GM21528 (cell line): ENCODE data around the gene CDH23.

Experiments used
- ATAC-seq: cut with Tn5 transposase; IDR thresholded peaks from one replicate; pipeline ENCODE4 v1.9.1; 2021; ENCODE audit warnings: mild to moderate bottlenecking, moderate library complexity; ENCODE audit not compliant: unreplicated experiment, low FRiP score

CDH23 gene

DNA sequence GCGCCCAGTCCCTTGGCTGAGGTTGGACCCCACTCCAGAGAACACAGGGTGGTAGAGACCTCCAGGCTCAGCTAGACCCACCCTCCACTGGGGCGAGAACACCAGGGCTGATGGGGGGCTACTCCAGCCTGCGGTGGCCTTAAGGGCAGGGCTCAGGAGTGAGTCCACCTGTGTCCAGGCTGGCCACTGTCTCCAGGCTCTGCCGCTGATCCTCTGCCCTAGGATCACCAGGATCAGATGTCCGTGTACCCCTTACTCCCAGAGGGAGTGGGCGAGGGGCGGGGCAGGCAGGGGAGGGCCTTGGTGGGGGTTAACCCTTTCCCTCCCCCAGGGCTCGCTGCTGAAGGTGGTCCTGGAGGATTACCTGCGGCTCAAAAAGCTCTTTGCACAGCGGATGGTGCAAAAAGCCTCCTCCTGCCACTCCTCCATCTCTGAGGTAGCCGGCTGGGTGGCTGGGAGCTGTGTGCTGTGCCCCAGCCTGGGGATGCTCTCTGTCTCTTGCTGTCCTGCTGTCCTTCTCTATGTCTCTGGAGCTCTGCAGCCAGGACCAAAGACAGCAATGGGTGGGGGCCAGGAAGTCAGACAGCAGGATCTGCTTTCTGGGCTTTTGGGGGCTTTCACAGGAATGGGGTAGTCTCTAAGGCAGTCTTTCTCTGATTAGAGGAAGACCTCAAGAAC is 416.3 kb downstream of the CDH23 start:
- ATAC-seq, result no peak

- ATAC-seq, result no peak
Observed at GRCh38 chr10:71814922-71815411, 418.2 kb downstream of the CDH23 start.

DNA sequence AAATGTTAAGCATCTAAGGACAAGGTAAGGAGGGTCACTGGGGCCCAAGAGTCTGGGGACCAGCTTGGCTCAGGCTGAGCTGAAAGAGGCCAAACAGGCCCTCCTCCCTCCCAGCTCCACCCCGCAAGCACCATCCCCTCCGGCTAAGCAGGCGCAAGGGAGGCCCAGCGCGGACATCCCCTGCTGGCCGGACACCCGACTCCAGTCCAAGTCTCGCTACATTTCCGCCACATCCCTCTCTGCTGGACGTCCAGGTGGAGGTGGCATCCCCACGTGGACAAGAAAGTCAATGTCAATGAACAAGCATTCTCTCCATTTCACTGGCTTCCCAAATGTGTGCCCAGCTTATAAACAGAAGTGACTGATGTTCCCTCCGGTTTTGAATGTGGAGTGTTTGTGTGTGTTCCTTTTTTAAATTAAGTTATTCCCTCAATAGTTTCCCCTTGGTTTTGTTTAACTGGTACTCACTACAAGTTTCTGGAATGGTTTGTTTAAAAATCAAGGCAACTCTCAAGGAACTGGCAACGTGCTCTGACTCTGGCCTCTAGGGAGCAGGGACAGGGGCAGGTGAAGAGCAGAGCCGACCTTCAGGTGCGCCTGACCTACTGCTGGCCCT is 418.9 kb downstream of the CDH23 start:
- no peak for ATAC-seq

DNA sequence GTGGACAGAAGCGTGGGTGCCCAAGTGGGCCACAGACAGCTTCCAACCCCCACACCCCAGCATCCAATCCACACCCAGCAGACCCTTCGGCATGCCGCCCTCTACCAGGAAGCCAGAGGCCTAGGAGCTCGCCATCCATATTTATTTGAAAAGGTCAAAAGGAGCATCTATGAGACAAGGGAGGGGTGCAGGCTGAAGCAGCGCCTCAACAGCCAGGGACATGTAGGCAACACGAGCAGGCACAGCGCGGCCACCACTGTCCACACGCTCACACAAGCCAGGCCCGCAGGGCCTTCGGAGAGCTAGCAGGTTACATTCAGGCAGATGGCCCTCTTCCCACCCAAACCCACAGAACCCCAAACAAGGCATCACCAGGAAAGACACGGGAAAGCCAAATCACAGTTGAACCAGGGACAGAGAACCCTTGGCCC is 419.7 kb downstream of the CDH23 start:
- no peak for ATAC-seq

GRCh38 chr10:71816936-71817618 is 420.4 kb downstream of the CDH23 start:
- no peak for ATAC-seq

- ATAC-seq, result no peak
Observed at GRCh38 chr10:71817831-71818655, 421.3 kb downstream of the CDH23 start.

- no peak for ATAC-seq
Observed at GRCh38 chr10:71818674-71819260, 422.0 kb downstream of the CDH23 start.

DNA sequence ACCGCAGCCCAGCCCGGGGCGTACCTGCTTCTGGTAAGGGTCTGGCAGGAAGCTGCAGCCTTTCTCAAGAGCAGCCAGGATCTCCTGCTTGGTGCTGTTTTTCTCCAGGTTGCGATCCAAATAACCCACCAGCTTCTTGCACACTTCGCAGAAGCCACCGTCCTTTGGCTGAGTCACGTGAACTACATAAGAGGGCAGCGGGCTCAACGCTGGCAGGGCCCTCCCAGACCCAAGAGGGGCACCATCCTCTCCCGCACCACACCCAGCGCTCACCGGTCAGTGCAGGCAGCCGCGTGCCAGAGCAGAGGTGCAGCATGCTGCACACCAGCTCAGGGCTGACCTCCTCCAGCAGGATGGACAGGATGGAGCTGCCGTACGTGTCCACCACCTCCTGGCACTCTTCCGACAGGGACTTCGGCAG is 422.7 kb downstream of the CDH23 start:
- ATAC-seq, result no peak

GRCh38 chr10:71819985-71820384 is 423.3 kb downstream of the CDH23 start:
- no peak for ATAC-seq

DNA sequence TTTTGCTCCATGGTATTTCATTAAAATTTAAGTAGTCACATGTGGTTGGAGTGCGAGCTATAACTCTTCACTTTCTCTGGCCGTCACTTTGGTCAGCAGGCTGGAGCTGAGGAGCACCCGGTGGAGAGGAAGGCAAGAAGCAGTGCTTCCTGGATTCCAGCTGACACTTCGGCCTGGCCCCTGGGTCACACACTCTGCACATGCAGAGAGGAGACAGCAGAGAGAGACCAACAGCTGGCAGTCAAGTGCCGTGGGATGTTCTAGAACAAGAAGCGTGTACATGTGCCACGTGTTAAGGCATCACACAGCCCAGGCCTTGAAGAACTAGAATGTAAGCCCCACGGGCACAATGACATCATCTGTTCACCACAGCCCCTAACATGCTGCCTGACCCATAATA is 424.2 kb downstream of the CDH23 start:
- no peak for ATAC-seq

GRCh38 chr10:71821909-71822763 is 425.4 kb downstream of the CDH23 start:
- ATAC-seq, result no peak

DNA sequence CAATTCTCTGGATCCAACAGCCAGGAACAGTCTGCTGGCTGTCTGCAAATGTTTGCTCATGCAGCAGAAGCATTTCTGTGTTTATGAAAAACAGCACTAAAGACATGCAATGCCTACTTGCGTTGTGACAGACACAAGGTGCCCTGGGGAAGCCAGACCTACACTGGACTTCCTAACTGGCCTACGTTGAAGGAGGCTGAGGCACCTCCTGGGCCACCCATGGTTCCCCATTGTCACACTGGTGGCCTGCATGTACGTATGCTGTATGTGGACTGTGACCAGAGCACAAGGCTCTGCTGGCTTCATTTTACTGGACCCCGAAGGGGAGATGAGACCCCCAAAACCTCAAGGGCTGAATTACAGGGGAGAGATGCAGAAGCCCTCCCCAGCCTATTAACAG is 426.6 kb downstream of the CDH23 start:
- no peak for ATAC-seq

- ATAC-seq, result no peak
Observed at GRCh38 chr10:71824333-71824732, 427.6 kb downstream of the CDH23 start.

DNA sequence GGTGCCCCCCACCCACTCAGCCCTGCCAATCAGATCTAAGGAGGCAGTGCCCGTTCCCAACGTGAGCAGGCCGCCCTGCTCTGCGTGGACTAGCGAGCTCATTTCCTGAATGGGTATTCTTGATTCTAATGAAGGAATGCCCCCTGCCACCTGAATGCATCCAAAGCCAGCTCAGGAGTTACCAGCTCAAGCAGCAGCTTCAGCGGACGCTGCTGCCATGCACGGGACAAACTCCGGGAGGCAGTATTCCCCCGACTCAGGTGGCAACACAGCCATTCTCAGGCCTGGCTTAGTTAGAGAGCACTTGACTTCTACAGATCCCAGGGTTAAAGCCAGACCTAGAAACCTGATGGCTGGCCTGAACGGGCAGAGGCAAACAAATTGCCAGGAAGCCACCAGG is 428.5 kb downstream of the CDH23 start:
- ATAC-seq, result no peak

DNA sequence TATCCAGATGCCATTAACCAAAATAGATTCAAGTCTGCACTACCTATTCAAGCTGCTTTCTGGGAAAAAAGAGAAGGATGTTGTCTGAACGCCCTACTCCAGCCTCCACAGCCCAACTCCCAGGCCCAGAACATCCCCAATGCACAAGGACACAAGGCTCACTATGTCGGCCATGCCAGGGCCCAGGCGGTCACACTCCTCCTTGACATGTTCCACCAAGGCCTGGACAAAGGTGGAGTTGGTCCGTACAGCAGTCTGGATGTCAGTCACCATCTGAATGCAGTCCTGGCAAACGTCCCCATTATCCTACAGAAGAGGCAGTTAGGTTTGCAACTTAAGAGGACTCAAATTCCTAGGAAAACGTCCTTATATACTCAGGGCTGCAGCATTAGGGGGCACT is 431.1 kb downstream of the CDH23 start:
- no peak for ATAC-seq

DNA sequence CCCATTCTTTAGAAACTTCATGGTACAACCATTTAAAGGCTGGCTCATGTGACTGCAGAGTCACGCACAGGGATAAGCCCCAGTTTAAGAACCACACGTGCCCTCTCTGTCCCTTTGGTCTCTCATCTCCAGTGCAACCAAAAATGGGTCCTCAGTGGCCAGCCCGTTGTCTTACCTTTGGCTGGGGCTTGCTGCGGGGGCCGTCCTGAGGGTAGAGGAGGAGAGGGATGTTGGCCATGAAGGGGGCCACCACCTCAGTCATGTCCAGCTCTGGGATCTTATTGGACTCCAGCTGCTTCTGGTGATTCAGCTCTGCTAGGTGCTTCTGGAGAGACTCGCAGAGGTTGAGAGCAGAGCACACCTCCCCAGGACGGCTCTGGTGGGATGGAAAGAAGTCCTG is 432.0 kb downstream of the CDH23 start:
- no peak for ATAC-seq

- ATAC-seq, result no peak
Observed at GRCh38 chr10:71829171-71829570, 432.5 kb downstream of the CDH23 start.

GRCh38 chr10:71829896-71830295 is 433.2 kb downstream of the CDH23 start:
- ATAC-seq, result no peak

DNA sequence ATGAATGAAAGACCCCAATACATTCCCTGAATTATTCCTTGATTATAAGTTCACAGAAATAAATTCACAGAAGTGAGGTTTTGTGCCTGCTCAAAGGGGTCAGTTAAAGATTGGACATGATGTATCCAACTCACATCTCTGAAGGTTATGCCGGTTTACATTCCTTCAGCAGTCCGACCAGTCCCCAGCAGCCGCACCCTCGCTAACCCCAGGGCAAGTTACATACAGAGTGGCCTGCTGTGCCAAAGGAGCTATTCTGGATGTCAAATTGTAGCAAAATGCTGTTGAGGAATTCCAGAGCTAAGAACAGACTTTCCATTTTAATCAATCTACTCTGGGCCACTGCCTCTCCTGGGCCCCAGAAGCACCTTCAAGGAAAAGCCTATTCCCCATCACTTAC is 434.0 kb downstream of the CDH23 start:
- no peak for ATAC-seq
